ENCODE data around the gene SPI1.

- TF ChIP-seq CTCF (conservative IDR thresholded peaks at IDR 0.05) (no peak), ZFX (IDR thresholded peaks at IDR 0.05) (no peak)
Measured at GRCh38 chr11:47356998-47357329, 21.4 kb downstream of the SPI1 start.

All from C4-2B (cell line).